HG03457 (cell line): Measurements from ENCODE around the gene TIAM1.

Experiments
- ATAC-seq: cut with Tn5 transposase; IDR thresholded peaks from one replicate; pipeline ENCODE4 v1.9.1; 2021; ENCODE audit warnings: moderate number of reproducible peaks; ENCODE audit not compliant: unreplicated experiment

The TIAM1 gene

GRCh38 chr21:31182231-31183140, 161.6 kb downstream of the TIAM1 start:
- no peak for ATAC-seq

GRCh38 chr21:31181082-31181750, 162.8 kb downstream of the TIAM1 start:
- ATAC-seq, result no peak

- ATAC-seq, result no peak
Measured at GRCh38 chr21:31180256-31181081, 163.6 kb downstream of the TIAM1 start.

GRCh38 chr21:31176725-31177124, 167.3 kb downstream of the TIAM1 start:
- no peak for ATAC-seq

GRCh38 chr21:31176080-31176551, 167.9 kb downstream of the TIAM1 start:
- ATAC-seq, result no peak

GRCh38 chr21:31173881-31174555, 170.0 kb downstream of the TIAM1 start:
- no peak for ATAC-seq

GRCh38 chr21:31172328-31172727, 171.7 kb downstream of the TIAM1 start:
- ATAC-seq, result no peak

GRCh38 chr21:31164713-31165694, 179.1 kb downstream of the TIAM1 start:
- ATAC-seq, result no peak

GRCh38 chr21:31162827-31163226, 181.2 kb downstream of the TIAM1 start:
- no peak for ATAC-seq

GRCh38 chr21:31162079-31162699, 181.9 kb downstream of the TIAM1 start:
- no peak for ATAC-seq

- no peak for ATAC-seq
Measured at GRCh38 chr21:31161157-31161556, 182.9 kb downstream of the TIAM1 start.

GRCh38 chr21:31159808-31160207, 184.3 kb downstream of the TIAM1 start:
- no peak for ATAC-seq

GRCh38 chr21:31158789-31159581, 185.1 kb downstream of the TIAM1 start:
- ATAC-seq, result no peak

- ATAC-seq, result no peak
Measured at GRCh38 chr21:31157756-31158155, 186.3 kb downstream of the TIAM1 start.

GRCh38 chr21:31156662-31157061, 187.4 kb downstream of the TIAM1 start:
- no peak for ATAC-seq

GRCh38 chr21:31156169-31156568, 187.9 kb downstream of the TIAM1 start:
- ATAC-seq, result no peak

GRCh38 chr21:31151156-31152045, 192.7 kb downstream of the TIAM1 start:
- ATAC-seq, result no peak
